Glomerular endothelial cell (primary cell): ENCODE results near the gene B4GALT2. TPM values are rescaled to one million over a fixed set of nuclear protein-coding genes. Genes with fewer than 3 reads are reported as not detected.

Experiments used
- DNase-seq: peaks from one replicate; pipeline ENCODE4 v3.0.0-alpha.2; 2011; ENCODE audit warnings: low read depth, low spot score; ENCODE audit errors: extremely low read depth
- total RNA-seq: library from RNA; depleted of rRNA; stranded (reverse); fragments of >200 nt; gene quantifications from 2 replicates; pipeline ENCODE4 v1.2.3, GENCODE V29; 2015

Gene B4GALT2
- total RNA-seq, 1 donor from 2014 or later: 93.8 TPM

DNA sequence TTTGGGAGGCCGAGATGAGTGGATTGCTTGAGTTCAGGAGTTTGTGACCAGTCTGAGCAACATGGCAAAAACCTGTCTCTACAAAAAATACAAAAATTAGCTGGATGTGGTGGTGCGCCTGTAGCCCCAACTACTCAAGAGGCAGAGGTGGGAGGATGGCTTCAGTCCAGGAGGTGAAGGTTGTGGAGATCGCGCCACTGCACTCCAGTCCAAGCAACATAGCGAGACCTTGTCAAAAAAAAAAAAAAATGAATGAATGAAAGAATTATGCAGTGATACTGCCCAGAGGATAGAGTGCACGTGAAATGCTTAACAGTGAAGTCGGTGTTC lies 9.6 kb upstream of the B4GALT2 start:
- no peak for DNase-seq

DNA sequence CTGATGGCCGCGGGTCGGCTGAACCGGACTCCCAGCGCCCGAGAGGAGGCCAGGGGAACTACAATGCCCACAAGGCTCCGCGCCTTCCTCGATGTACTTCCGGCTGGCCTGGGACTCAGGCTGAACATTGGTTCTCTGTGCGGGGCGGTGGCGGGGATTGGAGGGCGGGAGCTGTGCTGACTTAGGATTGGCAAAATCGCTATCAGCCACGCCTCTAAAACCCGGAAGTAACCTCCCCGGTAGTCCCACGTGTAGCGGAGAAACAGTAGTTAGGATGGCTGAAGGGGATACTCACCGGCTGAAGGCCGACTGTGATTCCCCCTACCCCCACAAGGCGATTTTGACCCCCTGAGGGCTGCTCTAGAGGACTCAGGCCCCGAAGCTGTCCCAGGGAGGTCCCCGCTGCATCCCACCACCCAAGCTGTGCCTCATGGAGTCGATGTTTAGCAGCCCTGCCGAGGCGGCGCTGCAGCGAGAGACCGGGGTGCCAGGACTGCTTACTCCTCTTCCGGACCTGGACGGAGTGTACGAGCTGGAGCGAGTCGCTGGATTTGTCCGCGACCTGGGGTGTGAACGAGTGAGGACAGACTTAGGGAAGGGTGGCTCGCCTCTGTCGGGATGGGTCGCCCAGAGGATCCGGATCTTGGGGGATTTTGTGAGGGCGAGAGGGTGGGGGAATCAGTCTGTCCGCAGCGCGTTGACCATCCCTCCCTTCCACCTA lies 9.1 kb upstream of the B4GALT2 start, which contains the start of gene DPH2:
TSS of gene DPH2 (plus strand) at position 265 of the 721 bp plus-strand sequence. CDS start at position 431, 166 bp downstream.
- peak; percentile 87 for DNase-seq

DNA sequence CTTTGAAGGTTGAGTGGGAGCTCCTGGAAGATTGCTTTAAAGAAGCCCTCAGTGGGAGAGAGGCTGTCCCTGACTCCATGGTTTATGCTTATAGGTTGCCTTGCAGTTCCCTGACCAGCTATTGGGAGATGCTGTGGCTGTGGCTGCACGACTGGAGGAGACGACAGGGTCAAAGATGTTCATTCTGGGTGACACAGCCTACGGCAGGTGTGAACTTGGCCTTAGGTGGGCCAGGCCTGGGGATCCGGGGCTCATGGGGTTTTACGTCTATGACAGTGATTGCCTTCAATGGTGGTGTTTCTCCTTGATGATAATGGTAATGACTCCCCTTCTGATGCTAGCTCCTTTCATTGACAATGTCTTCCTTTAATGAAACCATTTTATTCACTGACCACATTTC lies 8.5 kb upstream of the B4GALT2 start:
- no peak for DNase-seq

DNA sequence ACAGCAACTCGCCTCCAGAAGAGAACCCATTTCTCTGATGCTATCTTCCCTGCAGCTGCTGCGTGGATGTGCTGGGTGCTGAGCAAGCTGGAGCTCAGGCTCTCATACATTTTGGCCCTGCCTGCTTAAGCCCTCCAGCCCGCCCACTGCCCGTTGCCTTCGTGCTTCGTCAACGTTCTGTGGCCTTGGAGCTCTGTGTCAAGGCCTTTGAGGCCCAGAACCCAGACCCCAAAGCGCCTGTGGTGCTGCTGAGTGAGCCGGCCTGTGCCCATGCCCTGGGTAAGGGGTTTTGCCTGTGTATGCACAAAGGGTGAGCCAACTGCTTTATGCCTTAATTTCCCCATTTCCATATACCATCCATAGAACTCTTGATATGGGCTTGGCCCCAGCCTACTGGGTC lies 8.1 kb upstream of the B4GALT2 start:
- no peak for DNase-seq

DNA sequence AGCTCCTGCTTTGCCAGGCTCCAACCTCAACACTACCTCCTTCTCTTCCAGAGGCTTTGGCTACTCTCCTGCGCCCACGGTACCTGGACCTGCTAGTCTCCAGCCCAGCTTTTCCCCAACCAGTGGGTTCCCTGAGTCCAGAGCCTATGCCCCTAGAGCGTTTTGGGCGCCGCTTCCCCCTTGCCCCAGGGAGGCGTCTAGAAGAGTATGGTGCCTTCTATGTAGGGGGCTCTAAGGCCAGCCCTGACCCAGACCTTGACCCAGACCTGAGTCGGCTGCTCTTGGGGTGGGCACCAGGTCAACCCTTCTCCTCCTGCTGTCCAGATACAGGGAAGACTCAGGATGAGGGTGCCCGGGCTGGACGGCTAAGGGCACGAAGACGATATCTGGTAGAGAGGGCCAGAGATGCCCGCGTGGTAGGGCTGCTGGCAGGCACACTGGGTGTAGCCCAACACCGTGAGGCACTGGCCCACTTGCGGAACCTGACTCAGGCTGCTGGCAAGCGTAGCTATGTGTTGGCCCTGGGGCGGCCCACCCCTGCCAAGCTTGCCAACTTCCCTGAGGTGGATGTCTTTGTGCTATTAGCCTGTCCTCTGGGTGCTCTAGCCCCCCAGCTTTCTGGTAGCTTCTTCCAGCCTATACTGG lies 7.6 kb upstream of the B4GALT2 start:
- DNase-seq: no peak

DNA sequence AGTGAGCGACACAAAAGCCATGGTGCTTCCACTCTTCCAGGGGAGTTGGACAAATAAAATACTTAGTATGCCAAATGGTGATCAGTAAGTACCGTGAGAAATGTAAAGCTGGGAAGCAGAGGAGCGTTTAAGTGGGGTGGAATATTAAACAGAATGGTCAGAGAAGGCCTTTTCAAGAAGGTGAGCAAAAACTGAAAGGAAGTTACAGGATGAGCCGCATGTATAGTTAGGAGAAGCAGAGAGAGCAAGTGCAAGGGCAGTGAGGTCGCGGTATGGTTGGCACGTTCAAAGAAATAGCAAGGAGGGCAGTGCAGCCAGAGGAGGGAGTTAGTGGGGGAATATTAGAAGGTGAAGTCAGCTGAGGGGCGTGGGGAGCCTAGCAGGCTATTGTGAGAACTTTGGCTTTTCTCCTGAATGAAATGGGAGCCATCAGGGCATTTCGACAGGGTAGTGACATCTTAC lies 5.0 kb upstream of the B4GALT2 start:
- DNase-seq: no peak

DNA sequence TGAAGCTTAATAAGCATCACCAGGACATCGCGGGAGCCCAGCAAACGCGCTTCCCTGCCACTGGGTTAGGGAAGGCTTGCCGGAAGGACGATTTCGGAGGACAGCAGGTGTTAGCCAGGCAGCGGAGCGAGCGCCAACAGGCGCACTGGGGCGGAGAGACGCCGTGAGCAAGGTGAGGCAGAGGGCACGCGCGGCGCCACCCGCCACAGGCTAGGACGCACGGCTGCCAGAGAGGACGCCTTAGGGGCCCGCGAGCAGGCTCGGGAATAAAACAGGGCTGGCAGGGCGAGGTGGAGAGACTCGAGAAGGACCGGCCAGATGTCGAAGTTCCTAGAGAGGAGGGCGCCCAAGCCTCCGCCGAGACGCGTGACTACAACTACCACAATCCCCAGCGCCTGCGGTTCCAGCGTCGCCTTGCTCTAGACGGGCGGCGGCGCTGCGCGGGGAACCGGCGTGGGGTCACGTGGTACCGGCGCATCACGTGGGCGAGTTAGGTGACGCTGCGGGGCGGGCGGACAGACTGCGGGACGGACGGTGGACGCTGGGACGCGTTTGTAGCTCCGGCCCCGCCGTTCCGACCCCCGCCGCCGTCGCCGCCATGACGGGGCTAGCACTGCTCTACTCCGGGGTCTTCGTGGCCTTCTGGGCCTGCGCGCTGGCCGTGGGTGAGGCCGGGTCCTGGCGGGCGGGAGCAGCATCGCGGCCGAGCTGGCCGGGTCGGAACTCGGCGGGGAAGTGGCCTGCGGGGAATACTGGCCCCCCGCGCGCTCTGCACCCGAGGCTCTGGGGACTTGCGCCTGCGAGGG lies 4.4 kb upstream of the B4GALT2 start, which contains the start of gene ATP6V0B:
TSS of gene ATP6V0B (plus strand) at position 518 of the 806 bp plus-strand sequence. CDS start at position 599, 81 bp downstream.
- DNase-seq: peak; percentile 31

DNA sequence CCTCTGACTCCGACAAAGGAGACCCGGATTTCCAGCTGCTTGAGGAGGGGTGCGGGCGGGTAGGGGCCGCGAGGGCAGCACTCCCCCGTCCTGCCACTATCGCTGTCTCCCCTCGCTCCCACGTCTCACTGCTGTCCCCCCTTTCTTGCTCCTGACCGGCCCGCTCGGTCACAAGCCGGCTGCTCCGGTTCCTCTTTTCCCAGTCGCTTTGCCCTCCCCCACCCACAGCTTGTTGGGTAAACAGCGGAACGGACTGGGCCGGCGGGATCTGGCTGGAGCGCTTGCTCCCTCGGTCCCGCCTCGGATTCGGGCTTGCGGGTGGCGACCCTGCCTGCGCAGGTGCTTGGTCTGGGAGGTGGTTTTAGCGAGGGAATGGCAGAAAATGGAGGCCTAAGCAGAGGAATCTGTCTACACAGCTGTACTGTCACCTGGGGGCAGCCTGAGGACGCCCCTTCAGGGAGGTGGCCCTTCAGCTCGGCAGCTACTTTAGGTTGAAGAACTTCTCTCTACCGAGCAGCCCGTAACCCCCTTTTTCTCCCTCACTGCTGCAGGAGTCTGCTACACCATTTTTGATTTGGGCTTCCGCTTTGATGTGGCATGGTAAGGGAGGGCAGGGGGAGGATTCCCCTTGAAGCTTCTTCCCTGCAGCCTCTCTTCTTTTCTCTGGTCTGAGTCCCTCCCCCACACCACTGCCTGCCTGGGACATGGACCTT lies 3.6 kb upstream of the B4GALT2 start:
- DNase-seq: no peak

DNA sequence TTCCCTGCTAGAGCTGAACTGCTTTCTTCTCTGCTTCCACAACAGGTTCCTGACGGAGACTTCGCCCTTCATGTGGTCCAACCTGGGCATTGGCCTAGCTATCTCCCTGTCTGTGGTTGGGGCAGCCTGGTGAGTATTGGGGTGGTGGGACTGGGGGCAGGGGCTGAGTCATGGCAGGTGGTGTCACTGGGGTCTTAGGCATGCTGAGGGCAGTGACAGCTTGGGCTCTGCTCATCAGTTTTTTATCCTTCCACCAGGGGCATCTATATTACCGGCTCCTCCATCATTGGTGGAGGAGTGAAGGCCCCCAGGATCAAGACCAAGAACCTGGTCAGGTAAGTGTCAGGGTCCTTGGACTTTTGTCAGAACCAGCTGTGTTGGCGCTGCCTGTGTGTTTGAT lies 3.0 kb upstream of the B4GALT2 start:
- no peak for DNase-seq

DNA sequence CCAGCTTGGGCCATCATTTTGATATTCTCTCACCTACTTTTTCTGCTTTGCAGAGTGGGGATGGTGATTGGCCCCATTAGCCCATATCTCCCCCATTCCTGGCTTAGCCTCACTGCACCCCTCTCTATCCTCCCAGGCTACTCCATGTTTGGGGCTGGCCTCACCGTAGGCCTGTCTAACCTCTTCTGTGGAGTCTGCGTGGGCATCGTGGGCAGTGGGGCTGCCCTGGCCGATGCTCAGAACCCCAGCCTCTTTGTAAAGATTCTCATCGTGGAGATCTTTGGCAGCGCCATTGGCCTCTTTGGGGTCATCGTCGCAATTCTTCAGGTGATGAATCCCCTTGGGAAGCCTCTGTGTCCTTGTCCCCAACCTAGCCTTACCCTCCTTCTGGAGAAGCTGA lies 2.1 kb upstream of the B4GALT2 start:
- no peak for DNase-seq

DNA sequence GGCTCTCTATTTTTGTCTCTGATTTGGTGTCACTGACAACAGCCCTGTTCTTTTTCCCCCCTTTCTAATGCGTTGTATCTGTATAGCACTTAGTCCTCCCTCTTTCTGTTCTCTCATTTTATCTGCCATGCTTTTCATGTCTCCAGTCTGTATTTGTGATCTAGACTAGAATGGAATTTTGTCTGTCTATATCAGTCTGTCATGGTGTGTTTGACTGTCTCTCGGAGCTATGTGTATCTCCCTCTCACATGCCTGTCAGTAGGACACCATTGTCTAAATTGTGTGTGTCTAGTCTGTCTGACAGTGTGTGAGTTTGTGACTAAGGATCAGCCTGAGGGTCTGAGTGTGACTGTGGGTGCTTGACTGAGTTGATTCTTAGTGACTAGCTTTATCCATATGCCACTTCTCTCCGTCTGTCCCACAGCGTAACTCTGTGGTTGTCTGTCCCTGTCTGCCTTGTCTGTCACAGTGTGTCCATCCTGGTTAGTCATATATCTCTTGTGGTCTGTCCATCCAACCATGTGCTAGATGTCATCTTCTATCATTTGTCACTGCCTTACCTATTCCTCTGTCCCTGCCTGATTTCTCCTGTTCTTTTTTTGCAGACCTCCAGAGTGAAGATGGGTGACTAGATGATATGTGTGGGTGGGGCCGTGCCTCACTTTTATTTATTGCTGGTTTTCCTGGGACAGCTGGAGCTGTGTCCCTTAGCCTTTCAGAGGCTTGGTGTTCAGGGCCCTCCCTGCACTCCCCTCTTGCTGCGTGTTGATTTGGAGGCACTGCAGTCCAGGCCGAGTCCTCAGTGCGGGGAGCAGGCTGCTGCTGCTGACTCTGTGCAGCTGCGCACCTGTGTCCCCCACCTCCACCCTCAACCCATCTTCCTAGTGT lies 1.4 kb upstream of the B4GALT2 start:
- no peak for DNase-seq

DNA sequence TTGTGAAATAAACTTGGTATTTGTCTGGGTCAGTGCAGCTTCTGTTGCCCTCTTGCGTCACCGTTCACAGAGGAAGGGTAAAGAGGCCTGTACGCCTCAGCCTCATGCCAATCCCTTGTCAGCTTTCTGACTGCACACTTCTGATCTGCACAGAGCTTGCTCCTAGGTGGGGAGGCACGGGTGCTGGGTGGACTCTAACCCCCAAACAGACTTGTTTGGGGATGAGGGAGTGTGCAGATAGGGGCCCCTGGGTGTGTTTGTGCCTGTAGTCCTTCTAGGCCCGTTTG lies 803 bp upstream of the B4GALT2 start:
- DNase-seq: no peak

DNA sequence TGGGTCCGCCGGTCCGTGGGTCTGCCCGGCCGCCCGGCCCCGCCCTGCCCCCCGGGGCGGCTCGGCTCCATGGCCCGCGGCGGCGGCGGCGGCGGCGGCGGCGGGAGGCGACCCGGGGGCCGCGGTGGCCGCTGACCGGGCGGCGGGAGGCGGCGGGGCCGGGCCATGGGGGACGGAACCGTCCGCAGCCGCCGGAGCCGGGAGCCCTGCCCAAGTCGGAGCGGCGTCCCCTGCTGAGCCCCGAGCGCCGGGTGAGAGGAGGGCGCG lies 184 bp downstream of the B4GALT2 start:
- DNase-seq: no peak

DNA sequence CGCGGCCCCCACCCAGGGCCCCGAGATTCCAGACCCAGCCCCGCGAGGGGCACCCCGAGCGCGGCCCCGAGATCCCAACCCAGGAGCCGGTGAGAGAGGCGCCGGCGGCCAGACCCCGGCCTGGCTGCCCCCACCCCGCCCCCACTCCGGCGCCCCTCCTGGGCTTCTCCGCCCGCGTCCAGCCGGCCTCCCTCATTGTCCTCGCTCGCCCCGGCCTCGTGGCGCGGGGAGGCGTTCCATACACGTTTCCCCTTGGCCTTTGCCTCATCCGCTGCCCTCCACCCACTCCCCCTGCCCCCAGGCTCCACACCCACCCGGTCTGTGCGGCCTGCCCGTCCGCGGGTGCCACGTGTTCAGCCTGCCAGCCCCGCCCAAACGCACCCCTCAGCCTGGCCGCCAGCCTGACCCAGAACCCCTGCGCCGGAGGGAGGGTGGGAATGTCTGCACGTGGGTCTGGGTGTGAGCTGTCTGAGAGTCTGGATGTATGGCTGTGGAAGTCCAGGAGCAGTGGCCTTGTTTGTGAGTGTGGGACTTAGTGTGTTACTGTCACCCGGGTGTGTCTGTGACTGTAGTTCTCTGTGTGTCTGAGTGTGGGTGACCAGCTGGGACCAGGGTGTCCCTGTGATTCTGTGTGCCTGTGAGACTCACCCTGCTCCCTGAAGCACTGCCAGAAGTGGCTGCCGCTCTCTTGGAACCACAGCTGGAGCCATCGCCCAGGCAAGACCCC lies 681 bp downstream of the B4GALT2 start:
- DNase-seq: no peak

DNA sequence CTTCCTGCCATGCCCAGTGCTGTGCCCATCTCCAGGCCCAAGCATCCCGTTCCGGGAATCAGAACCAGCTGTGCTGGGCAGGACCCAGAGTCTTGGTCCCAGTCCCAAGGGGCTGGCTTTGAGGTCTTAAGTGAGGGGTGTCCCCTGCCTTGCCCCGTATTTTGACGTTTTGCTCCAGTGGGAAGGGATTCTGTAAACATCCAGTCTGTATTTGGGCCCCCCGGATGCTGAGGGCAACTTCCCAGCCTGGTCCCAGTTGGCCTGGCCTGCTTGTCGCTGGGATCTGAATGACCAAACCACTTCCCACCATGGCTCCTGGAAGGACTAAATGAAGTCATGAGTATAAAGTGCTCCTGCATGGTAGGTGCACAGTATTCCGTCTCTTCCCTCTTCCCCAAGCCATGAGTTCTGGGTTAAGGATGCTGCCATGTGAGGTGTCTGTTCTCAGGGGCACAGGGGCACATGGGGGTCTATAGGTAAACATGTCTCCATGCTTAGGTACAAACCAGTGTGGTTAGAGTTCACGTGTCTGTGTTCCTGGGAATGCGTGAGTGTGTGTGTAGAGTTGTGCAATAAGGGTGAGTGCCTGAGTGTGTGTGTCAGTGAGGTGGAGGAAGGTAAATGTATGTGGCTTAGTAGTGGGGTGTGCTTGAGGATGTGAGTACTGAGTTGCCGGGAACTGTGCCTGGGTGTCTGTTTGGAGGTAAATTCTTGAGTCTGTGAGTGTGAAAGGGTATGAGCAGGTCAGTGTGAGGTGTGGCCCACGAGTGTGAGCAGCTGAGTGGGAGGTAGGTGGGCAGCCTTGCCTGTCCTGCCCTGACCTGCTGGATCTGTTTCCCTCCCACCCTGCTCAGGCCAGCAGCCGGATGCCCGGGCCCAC lies 1.5 kb downstream of the B4GALT2 start:
- no peak for DNase-seq

DNA sequence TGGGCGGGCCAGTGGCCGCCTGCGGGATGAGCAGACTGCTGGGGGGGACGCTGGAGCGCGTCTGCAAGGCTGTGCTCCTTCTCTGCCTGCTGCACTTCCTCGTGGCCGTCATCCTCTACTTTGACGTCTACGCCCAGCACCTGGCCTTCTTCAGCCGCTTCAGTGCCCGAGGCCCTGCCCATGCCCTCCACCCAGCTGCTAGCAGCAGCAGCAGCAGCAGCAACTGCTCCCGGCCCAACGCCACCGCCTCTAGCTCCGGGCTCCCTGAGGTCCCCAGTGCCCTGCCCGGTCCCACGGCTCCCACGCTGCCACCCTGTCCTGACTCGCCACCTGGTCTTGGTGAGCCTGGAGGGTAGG lies 2.1 kb downstream of the B4GALT2 start:
- no peak for DNase-seq

DNA sequence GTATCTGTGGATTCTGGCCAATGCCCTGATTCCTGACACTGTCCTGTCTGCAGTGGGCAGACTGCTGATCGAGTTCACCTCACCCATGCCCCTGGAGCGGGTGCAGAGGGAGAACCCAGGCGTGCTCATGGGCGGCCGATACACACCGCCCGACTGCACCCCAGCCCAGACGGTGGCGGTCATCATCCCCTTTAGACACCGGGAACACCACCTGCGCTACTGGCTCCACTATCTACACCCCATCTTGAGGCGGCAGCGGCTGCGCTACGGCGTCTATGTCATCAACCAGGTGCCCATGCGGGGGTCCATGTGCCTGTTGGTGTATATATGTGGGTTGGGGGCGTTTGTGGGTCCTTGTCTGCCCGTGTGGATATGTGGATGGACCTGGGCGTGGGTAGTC lies 2.6 kb downstream of the B4GALT2 start:
- DNase-seq: no peak

DNA sequence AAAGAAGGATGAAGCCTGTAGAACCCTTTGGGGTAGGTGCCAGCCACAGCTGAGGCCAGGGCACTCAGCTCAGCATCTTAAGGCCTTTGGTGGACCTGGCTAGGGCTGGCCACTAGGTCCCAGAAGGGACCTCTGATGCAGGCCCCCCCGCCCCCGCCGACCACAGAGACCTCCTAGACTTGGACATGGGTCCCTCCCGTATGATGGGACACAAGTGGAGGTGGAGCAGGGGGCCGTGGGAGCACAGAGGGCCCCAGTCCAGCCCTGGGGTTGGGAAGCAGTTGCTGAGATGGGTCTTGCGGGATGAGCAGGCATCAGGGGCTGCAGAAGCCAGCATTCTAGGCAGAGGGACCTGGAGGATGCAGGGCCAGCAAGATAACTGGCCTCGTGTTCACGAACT lies 3.2 kb downstream of the B4GALT2 start:
- DNase-seq: no peak

DNA sequence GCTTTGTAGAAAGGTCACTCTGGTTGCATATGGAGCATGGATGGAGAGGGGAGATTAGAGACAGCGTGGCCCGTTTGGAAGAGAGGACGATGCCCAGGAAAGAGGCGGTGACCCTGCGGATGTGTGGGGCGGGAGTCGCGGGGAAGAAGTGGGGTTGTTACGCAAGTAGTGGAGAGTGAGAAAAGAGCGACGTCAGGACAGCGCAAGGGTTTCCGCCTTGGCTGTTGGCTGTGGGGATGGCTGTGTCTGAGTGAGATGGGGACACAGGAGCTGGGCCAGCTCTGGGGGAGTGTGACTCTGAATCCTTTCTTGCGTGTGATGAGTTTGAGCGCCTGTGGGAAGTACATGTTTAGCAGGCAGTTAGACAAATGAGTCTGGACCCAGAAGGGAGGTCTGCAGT lies 3.8 kb downstream of the B4GALT2 start:
- no peak for DNase-seq
